ENCODE results near the gene FRMPD4.

The FRMPD4 gene

GRCh38 chrX:12679522-12679921 is 541.2 kb downstream of the FRMPD4 start:
- TF ChIP-seq CTCF (IDR thresholded peaks at IDR 0.05; ENCODE audit: insufficient read depth, missing control alignments) = no peak
- FAIRE-seq (no peak), DNase-seq (ENCODE audit: insufficient read length, low spot score) (no peak)

DNA sequence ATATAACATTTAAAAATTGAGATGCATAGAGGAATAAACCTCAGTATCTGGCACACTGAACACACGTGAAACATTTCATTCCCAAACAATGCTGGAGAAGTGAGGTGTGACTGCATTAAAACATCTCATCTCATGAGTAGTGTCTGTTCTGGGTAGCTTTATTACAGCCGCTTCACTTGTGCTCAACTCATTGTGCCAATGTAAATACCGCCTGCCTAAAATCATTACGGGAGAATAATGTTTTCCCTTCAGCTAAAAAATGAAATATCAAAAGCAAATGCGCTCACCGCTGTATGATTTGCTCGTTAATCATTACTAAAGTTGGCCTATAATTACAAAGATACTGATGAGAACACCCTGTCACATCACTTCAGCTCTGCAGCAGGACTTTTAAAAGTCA is 542.8 kb downstream of the FRMPD4 start:
- no peak for TF ChIP-seq CTCF (IDR thresholded peaks at IDR 0.05; ENCODE audit: insufficient read depth, missing control alignments)
- no peak for DNase-seq (ENCODE audit: insufficient read length, low spot score)
- no peak for FAIRE-seq

GRCh38 chrX:12685541-12685940 is 547.3 kb downstream of the FRMPD4 start:
- no peak for FAIRE-seq
- DNase-seq (ENCODE audit: insufficient read length, low spot score) = no peak

DNA sequence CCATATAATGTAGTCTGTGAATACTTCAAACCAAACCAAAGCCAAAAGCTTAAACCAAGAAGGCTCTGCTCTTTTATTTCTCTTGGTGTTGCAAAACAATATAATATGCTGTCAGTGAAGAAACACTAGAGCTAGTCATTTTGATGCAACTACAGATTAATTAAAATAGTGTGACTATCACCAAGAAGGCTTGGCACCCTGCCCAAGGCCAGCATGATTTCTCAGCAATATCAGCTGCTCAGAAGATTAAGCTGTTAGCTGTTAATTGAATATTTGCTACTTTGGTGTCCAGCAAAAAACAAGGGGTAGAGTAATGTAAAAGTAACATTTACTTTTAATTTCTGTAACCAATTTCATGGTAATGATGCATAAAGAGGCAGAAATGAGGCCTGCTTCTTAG is 548.1 kb downstream of the FRMPD4 start:
- FAIRE-seq (no peak), DNase-seq (ENCODE audit: insufficient read length, low spot score) (no peak)
- TF ChIP-seq CTCF (IDR thresholded peaks at IDR 0.05; ENCODE audit: insufficient read depth, missing control alignments) = no peak

More at GRCh38 chrX:12685541-12685940, 547.3 kb downstream of the FRMPD4 start:
- no peak for TF ChIP-seq CTCF (IDR thresholded peaks at IDR 0.05; ENCODE audit: insufficient read depth, missing control alignments)

DNA sequence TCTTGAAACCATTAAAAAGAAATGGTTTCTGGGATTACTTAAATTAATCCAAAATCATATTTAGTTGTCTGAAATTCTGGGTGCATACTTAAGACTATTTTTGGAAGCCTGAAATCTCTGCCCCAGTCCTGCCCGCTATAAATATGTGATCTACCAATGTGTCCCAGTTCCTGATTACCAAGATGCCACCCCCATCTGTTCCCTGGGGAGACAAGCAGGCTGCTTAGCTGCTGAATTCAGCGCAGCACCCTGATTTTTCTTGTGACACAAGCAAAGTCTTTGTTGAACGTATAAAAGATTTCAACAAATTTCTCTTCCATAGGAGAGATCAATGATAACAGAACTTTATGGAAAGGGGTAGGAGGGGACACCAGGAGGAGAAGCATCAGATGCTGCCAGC is 552.4 kb downstream of the FRMPD4 start:
- TF ChIP-seq CTCF (IDR thresholded peaks at IDR 0.05; ENCODE audit: insufficient read depth, missing control alignments) = no peak
- DNase-seq (ENCODE audit: insufficient read length, low spot score) (no peak), FAIRE-seq (no peak)

- TF ChIP-seq CTCF (IDR thresholded peaks at IDR 0.05; ENCODE audit: insufficient read depth, missing control alignments) = no peak
- FAIRE-seq = no peak
- no peak for DNase-seq (ENCODE audit: insufficient read length, low spot score)
Measured at GRCh38 chrX:12693754-12694153, 555.5 kb downstream of the FRMPD4 start.

- DNase-seq (ENCODE audit: insufficient read length, low spot score) = no peak
- no peak for TF ChIP-seq CTCF (IDR thresholded peaks at IDR 0.05; ENCODE audit: insufficient read depth, missing control alignments)
- no peak for FAIRE-seq
Measured at GRCh38 chrX:12700745-12701144, 562.5 kb downstream of the FRMPD4 start.

Measured in D721Med (cell line).